GM23248 (cell line): ENCODE data around the gene ZBTB16. TPM values are rescaled to one million over a fixed set of nuclear protein-coding genes. Genes with fewer than 3 reads are reported as not detected.

Experiments
- DNase-seq: peaks from one replicate; pipeline ENCODE4 v3.0.0-alpha.2; 2015
- H2AFZ ChIP-seq: fragments of 200-600 bp; sonication (generic); 2 replicates; pipeline ENCODE4 v1.6.1; 2016; ENCODE audit warnings: antibody characterized with exemption
- H3F3A ChIP-seq: fragments of 200-600 bp; sonication (generic); 2 replicates; pipeline ENCODE4 v1.6.1; 2016; ENCODE audit warnings: mild to moderate bottlenecking, antibody characterized with exemption, mixed run types; ENCODE audit not compliant: insufficient read depth
- H3K27ac ChIP-seq: fragments of 200-600 bp; sonication (generic); 2 replicates; pipeline ENCODE4 v1.5.1; 2016; ENCODE audit warnings: mild to moderate bottlenecking
- H3K27me3 ChIP-seq: fragments of 200-600 bp; sonication (generic); replicated peaks from 2 replicates; pipeline ENCODE4 v1.6.1; 2016; ENCODE audit warnings: mild to moderate bottlenecking; ENCODE audit not compliant: insufficient read depth
- H3K36me3 ChIP-seq: fragments of 200-600 bp; sonication (generic); 2 replicates; pipeline ENCODE4 v1.6.1; 2016; ENCODE audit warnings: low read depth, mild to moderate bottlenecking
- H3K4me1 ChIP-seq: fragments of 200-600 bp; sonication (generic); 2 replicates; pipeline ENCODE4 v1.6.1; 2016; ENCODE audit warnings: mild to moderate bottlenecking; ENCODE audit not compliant: insufficient read depth
- H3K4me2 ChIP-seq: fragments of 200-600 bp; sonication (generic); one replicate; pipeline ENCODE4 v1.6.1; 2016; ENCODE audit warnings: mild to moderate bottlenecking; ENCODE audit not compliant: unreplicated experiment
- H3K4me3 ChIP-seq: fragments of 200-600 bp; sonication (generic); 2 replicates; pipeline ENCODE4 v1.5.1; 2016; ENCODE audit warnings: mild to moderate bottlenecking
- H3K79me2 ChIP-seq: fragments of 200-600 bp; sonication (generic); 2 replicates; pipeline ENCODE4 v1.6.1; 2016; ENCODE audit warnings: mild to moderate bottlenecking; ENCODE audit not compliant: insufficient read depth
- H3K9ac ChIP-seq: fragments of 200-600 bp; sonication (generic); 2 replicates; pipeline ENCODE4 v1.6.1; 2016; ENCODE audit warnings: mild to moderate bottlenecking
- H3K9me2 ChIP-seq: fragments of 200-600 bp; sonication (generic); 2 replicates; pipeline ENCODE4 v1.6.1; 2016; ENCODE audit warnings: mixed run types, mild to moderate bottlenecking, moderate library complexity; ENCODE audit not compliant: insufficient read depth
- H3K9me3 ChIP-seq: fragments of 200-600 bp; sonication (generic); one replicate; pipeline ENCODE4 v1.6.1; 2017; ENCODE audit warnings: low read depth
- H4K20me1 ChIP-seq: fragments of 200-600 bp; sonication (generic); 2 replicates; pipeline ENCODE4 v1.6.0; 2016; ENCODE audit not compliant: insufficient read depth
- EZH2 ChIP-seq: fragments of 200-600 bp; sonication (generic); IDR thresholded peaks from 2 replicates; pipeline ENCODE4 v1.6.1; 2018; ENCODE audit warnings: antibody characterized with exemption, mild to moderate bottlenecking; ENCODE audit not compliant: insufficient read depth, poor library complexity, severe bottlenecking
- EZH2phosphoT487 ChIP-seq: fragments of 200-600 bp; sonication (generic); IDR thresholded peaks from 2 replicates; pipeline ENCODE4 v1.6.1; 2018; ENCODE audit warnings: antibody characterized with exemption, moderate library complexity, mild to moderate bottlenecking, low read depth; ENCODE audit not compliant: insufficient read depth
- WGBS, 2 experiments: methylation state at CpG; one replicate each; pipeline ENCODE4 v1.1.6; 2015 to 2017; ENCODE audit warnings: low lambda C conversion rate in 2 of 2, low coverage in 1 of 2; ENCODE audit errors: missing lambda C conversion rate in 2 of 2; 5-methylcytosine and 5-hydroxymethylcytosine counted together
- in situ Hi-C: fragments of 300-500 bp; cut with MboI; formaldehyde crosslinking; loops from 2 replicates; pipeline ENCODE4 v1.15.0; 2020
- polyA plus RNA-seq: library from polyadenylated mRNA; unstranded; fragments of >200 nt; fragmentation: Nextera tagmentation; extraction: Ambion mirVana; gene quantifications from 2 replicates; pipeline ENCODE4 v1.2.1, GENCODE V29; 2016
- total RNA-seq: library from RNA; depleted of rRNA; stranded (reverse); fragments of >200 nt; shearing (Covaris generic); gene quantifications from 2 replicates; pipeline ENCODE4 v1.2.3, GENCODE V29; 2014

ZBTB16 gene
- total and polyA plus RNA-seq, 2 experiments from 2014 or later = not detected

- WGBS, 2 experiments = 74 to 77% methylated on average over 3 of the region's 3 CpGs
- no peak overlapping the region for H3K4me3 ChIP-seq
- H3K9ac ChIP-seq = no peak overlapping the region
- H3F3A ChIP-seq = no peaks in the 10 kb centered on the region
- DNase-seq = no peak
- H2AFZ ChIP-seq = no peak overlapping the region
- H3K36me3 ChIP-seq = no peaks in the 10 kb centered on the region
- H4K20me1 ChIP-seq = no peaks in the 10 kb centered on the region
- no peaks in the 10 kb centered on the region for H3K9me2 ChIP-seq
- no peaks in the 10 kb centered on the region for H3K9me3 ChIP-seq
- in situ Hi-C loops = no loop called here
- H3K27ac ChIP-seq = no peak overlapping the region
- H3K4me2 ChIP-seq = no peak overlapping the region
- no peak for TF ChIP-seq EZH2
- no peaks in the 10 kb centered on the region for H3K4me1 ChIP-seq
- no peaks in the 10 kb centered on the region for H3K79me2 ChIP-seq
- no peaks in the 10 kb centered on the region; the same call in 1 of the 2 replicates for H3K27me3 ChIP-seq
Observed at GRCh38 chr11:114092478-114092877, 33.0 kb downstream of the ZBTB16 start.

GRCh38 chr11:114092953-114093352 lies 33.4 kb downstream of the ZBTB16 start:
- H3K4me2 ChIP-seq = no peak overlapping the region
- no peaks in the 10 kb centered on the region for H3K79me2 ChIP-seq
- DNase-seq = no peak
- no peak overlapping the region for H2AFZ ChIP-seq
- no peaks in the 10 kb centered on the region for H3K36me3 ChIP-seq
- H4K20me1 ChIP-seq = no peaks in the 10 kb centered on the region
- H3K27me3 ChIP-seq = no peaks in the 10 kb centered on the region; the same call in 1 of the 2 replicates
- no peaks in the 10 kb centered on the region for H3F3A ChIP-seq
- in situ Hi-C loops = no loop called here
- TF ChIP-seq EZH2phosphoT487 (no peak), EZH2 (no peak)
- no peaks in the 10 kb centered on the region for H3K4me1 ChIP-seq
- WGBS, 2 experiments = 44 to 54% methylated on average over 3 of the region's 3 CpGs
- H3K9ac ChIP-seq = no peak overlapping the region
- no peaks in the 10 kb centered on the region for H3K9me3 ChIP-seq
- H3K27ac ChIP-seq = no peak overlapping the region
- no peaks in the 10 kb centered on the region for H3K9me2 ChIP-seq
- no peak overlapping the region for H3K4me3 ChIP-seq

GRCh38 chr11:114094516-114094915 lies 35.0 kb downstream of the ZBTB16 start:
- TF ChIP-seq EZH2 (no peak), EZH2phosphoT487 (no peak)
- no peaks in the 10 kb centered on the region for H3K79me2 ChIP-seq
- H3K9me3 ChIP-seq = no peaks in the 10 kb centered on the region
- DNase-seq = no peak
- no peaks in the 10 kb centered on the region for H4K20me1 ChIP-seq
- no peaks in the 10 kb centered on the region; the same call in 1 of the 2 replicates for H3K27me3 ChIP-seq
- H3K36me3 ChIP-seq = no peaks in the 10 kb centered on the region
- H3K9me2 ChIP-seq = no peaks in the 10 kb centered on the region
- in situ Hi-C loops = no loop called here
- WGBS, 2 experiments = 80 to 85% methylated on average over 3 of the region's 3 CpGs
- no peak overlapping the region for H2AFZ ChIP-seq
- H3F3A ChIP-seq = no peaks in the 10 kb centered on the region
- no peak overlapping the region for H3K4me3 ChIP-seq
- no peak overlapping the region for H3K4me2 ChIP-seq
- no peak overlapping the region for H3K9ac ChIP-seq
- H3K4me1 ChIP-seq = no peaks in the 10 kb centered on the region
- H3K27ac ChIP-seq = no peak overlapping the region

GRCh38 chr11:114095899-114096298 lies 36.4 kb downstream of the ZBTB16 start:
- H4K20me1 ChIP-seq = no peaks in the 10 kb centered on the region
- in situ Hi-C loops = no loop called here
- no peak overlapping the region for H2AFZ ChIP-seq
- H3K27ac ChIP-seq = no peak overlapping the region
- no peak for DNase-seq
- no peak overlapping the region for H3K4me3 ChIP-seq
- no peaks in the 10 kb centered on the region; the same call in 1 of the 2 replicates for H3K27me3 ChIP-seq
- H3K4me1 ChIP-seq = no peaks in the 10 kb centered on the region
- no peaks in the 10 kb centered on the region for H3K9me3 ChIP-seq
- no peaks in the 10 kb centered on the region for H3K36me3 ChIP-seq
- H3K9me2 ChIP-seq = no peaks in the 10 kb centered on the region
- TF ChIP-seq EZH2phosphoT487 (no peak), EZH2 (no peak)
- no peak overlapping the region for H3K9ac ChIP-seq
- H3F3A ChIP-seq = no peaks in the 10 kb centered on the region
- H3K4me2 ChIP-seq = no peak overlapping the region
- WGBS, 2 experiments = 37 to 40% methylated on average over 3 of the region's 3 CpGs
- H3K79me2 ChIP-seq = no peaks in the 10 kb centered on the region

GRCh38 chr11:114097832-114098231 lies 38.3 kb downstream of the ZBTB16 start:
- H3K79me2 ChIP-seq = no peaks in the 10 kb centered on the region
- WGBS, 2 experiments = 94 to 96% methylated on average over 2 of the region's 2 CpGs
- DNase-seq = no peak
- H3K4me1 ChIP-seq = no peaks in the 10 kb centered on the region
- no peaks in the 10 kb centered on the region for H3F3A ChIP-seq
- no peak overlapping the region for H3K4me3 ChIP-seq
- H3K4me2 ChIP-seq = no peak overlapping the region
- H2AFZ ChIP-seq = no peak overlapping the region
- no peaks in the 10 kb centered on the region for H3K9me2 ChIP-seq
- H3K27ac ChIP-seq = no peak overlapping the region
- no peaks in the 10 kb centered on the region for H4K20me1 ChIP-seq
- H3K36me3 ChIP-seq = no peaks in the 10 kb centered on the region
- H3K9ac ChIP-seq = no peak overlapping the region
- no peak for TF ChIP-seq EZH2
- TF ChIP-seq EZH2phosphoT487 = no peak
- in situ Hi-C loops = no loop called here
- H3K27me3 ChIP-seq = no peaks in the 10 kb centered on the region; the same call in 1 of the 2 replicates
- H3K9me3 ChIP-seq = no peaks in the 10 kb centered on the region
